AG08395 (cell line): Measurements from ENCODE around the gene NME2.
"Not testable (repeated sequence)": the region's sequence is repeated elsewhere in the genome, so short reads cannot be mapped to it uniquely, and the experiment has no call there.

Experiments
- DNase-seq: peaks from one replicate; pipeline ENCODE4 v3.0.0; 2012; ENCODE audit warnings: mixed read lengths, low spot score

NME2 gene

GRCh38 chr17:51153210-51154072 lies 12.8 kb upstream of the NME2 start, which contains the start of gene NME1:
NME1 (plus strand) TSS chr17:51153559; CDS start chr17:51155655, 2,096 bp downstream.
- DNase-seq, result peak; percentile 97

- no peak for DNase-seq
These were observed 12.0 kb upstream of the NME2 start for GRCh38 chr17:51154176-51154575.

DNA sequence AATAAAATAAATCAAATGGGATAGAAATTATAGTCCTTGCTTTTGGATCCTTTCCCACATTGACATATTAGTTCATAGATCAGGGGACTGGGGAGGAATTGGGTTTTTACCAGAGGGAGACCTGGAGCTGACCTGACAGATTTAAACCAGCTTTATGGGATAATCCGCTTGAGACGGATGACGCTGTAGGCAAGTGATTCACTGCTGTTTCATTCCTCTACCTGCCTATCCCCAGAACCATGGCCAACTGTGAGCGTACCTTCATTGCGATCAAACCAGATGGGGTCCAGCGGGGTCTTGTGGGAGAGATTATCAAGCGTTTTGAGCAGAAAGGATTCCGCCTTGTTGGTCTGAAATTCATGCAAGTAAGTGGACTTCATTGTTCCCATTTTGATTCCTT lies 10.8 kb upstream of the NME2 start:
- DNase-seq, result no peak

- no peak for DNase-seq
These were observed 6.6 kb upstream of the NME2 start for GRCh38 chr17:51159604-51160003.

DNA sequence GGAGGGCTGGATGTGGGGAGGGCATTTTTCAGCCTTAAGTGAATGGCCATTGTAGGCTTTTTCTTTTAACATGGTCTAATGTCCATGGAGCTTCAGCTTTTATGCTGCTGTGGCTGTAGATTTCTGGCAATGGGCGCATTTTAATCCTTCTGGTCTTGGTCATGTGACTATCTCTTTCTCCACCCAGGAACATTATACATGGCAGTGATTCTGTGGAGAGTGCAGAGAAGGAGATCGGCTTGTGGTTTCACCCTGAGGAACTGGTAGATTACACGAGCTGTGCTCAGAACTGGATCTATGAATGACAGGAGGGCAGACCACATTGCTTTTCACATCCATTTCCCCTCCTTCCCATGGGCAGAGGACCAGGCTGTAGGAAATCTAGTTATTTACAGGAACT lies 4.7 kb upstream of the NME2 start:
- DNase-seq, result no peak

- no peak for DNase-seq
These were observed 1.1 kb upstream of the NME2 start for GRCh38 chr17:51164911-51165679.

DNA sequence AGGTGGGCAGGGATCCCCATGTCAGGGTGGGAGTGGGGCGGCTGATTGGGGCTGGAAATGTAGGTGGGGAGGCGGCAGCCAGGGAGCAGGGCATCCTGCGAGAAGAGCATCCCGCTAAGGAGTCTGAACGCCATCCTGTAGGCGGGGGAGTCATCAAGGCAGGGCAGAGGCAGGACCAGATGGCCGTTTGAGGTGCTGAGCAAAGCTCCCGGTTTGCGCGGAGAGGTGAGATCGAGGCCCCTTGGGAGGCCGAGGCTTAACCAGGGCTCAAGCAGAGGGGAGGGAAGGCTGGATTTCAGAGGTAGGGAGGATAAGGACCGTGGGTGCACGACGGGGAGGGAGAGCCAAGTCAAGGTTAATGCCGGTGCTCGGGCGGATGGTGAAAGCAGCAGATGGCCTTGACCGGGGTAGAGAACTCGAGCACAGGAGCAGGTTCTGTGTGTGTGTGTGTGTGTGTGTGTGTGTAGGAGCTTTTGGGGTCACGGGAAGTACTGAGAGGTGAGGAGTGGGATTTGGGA lies 472 bp upstream of the NME2 start:
- DNase-seq, result peak; percentile 15

DNA sequence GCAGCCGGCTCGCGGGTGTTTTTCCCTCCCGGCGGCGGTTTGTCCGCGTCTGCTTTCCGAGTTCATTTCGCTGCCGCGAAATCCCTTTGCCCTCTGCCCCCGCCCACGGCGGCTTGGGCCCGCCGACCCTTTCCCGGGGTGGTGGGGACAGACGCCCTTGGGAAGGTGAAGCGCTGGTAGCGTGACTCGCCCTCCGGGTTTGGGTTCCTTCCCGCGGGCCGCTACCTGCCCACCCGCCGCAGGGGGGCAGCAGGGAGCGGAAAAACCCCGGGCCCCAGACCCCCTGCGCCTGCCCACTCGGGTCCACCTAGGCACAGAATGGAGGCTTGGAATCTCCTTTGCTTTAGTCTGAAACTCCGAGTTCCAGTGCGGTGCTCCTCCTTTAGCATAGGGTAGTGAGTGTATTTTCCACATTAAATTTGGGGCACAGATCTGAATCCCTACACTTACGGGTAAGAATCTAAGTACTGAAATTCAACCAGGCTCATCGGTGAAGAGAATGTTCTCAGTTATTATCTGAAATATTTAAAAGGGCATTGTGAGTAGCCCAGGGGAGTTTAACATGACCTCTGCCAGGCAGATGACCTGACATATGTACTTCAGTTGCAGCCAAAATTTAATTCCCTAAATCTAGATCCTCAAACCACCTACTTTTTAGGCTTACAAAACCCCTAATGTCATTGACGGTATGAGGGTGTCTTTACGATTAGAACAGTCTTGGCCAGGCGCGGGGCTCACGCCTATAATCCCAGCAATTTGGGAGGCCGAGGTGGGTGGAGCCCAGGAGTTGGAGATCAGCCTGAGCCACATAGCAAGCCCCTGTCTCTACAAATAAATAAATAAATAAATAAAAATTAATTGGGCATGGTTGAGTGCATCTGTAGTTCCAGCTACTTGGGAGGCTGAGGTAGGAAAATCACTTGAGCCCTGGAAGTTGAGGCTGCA lies 1.0 kb downstream of the NME2 start:
- peak; percentile 80 for DNase-seq

GRCh38 chr17:51169340-51169739 lies 3.1 kb downstream of the NME2 start:
- DNase-seq, result no peak

DNA sequence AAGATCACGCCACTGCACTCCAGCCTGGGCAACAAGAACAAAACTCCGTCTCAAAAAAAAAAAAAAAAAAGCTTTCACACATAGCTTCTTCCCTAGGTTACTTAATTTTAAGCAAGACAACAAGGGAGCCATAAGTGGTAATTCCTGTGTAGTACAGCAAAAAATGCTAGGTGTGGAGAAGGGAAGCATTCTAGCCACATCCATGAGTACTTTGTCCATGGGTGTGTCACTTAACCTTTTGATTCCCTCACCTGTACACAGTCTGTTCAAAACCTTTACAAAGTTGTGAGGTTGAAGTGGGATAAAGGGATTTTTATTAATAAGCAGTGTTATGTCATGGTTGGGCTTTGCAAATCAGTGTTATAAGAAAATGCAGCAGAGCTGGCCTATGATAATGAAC lies 4.5 kb downstream of the NME2 start:
- DNase-seq, result no peak

- not testable (repeated sequence) for DNase-seq
These were observed 5.8 kb downstream of the NME2 start for GRCh38 chr17:51172030-51172429.

GRCh38 chr17:51180486-51180885 lies 14.3 kb downstream of the NME2 start:
- no peak for DNase-seq

DNA sequence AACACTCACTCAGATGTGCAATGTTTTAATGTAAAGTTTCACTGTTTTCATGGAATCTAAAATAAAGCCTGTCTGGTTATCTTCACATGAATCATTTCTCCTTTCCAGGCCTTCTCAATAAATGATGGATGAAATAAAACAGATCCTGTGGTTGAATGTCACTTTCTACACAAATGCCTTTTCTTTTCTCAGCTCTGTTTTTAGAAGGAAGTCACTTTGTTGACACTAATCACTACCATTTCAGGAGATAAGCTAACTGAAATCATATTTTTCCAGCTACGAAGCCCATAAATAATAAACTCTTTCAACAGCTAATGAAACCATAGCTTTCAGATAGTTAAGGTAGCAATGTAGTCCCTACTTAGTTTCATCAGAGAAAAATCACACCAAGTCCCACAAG lies 17.9 kb downstream of the NME2 start:
- DNase-seq, result no peak

- no peak for DNase-seq
These were observed 19.6 kb downstream of the NME2 start for GRCh38 chr17:51185763-51186332.

DNA sequence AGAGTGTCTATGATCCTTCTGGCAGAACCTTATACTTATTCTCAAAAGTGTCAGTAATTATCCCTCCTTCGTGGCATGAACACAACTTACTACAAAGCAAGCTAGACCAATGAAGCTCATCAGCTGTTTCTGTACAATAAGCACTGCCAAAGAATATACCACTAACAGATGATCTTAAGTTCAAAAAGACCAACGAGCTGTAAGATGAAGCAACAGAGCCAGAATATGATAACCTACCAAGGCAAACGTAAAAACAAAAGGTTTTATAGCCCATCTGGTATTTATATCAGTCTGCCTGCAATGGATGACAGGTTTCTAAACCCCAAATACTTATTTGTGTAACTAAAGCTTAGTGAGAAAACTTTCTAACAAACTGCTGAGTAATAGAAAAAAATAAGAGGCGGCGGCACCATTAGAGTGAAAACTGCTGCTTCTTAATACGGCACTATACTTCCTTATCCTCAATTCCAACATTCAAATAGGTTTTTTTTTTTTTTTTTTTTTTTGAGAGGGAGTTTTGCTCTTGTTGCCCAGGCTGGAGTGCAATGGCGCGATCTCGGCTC lies 22.1 kb downstream of the NME2 start:
- DNase-seq, result no peak

- no peak for DNase-seq
These were observed 23.0 kb downstream of the NME2 start for GRCh38 chr17:51189162-51189561.

GRCh38 chr17:51189628-51190027 lies 23.4 kb downstream of the NME2 start:
- no peak for DNase-seq

DNA sequence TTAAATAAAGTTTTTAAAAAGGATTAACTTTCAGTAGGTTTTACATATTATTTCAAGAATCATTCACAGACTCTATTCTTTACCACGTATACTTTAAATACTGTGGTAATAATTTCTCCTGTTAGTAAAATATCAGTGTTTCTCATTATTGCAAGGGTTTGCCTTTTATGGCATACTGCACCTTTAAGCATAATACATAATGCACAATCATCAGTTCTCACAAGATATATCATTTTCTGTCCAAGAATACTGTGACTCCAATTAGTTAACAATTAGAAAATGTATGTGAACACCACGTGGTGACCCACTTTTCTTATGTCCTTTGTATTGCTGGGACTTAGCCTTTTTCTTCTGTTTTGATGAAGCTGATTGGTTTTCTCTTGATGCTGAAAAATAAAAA lies 25.7 kb downstream of the NME2 start:
- DNase-seq, result no peak

DNA sequence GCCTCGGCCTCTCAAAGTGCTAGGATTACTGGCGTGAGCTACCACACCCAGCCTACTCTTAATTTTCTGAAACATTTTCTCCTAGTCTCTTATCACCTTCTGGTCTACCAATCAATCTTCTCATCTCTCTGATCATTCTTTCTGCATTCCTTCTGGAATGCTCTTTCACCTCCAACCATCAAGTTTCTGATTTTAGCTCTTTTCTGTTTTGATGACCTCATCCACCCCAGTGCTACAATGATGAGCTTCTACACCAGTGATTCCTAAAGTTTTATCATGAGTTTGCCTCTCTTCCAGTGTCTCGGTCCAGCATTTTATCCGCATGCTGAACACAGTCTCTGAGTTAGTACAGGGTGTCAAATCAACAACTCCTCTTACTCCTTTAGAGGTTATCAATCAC lies 31.5 kb downstream of the NME2 start:
- no peak for DNase-seq

GRCh38 chr17:51200295-51200694 lies 34.1 kb downstream of the NME2 start:
- no peak for DNase-seq

GRCh38 chr17:51200846-51201245 lies 34.6 kb downstream of the NME2 start:
- DNase-seq, result no peak
